ENCODE data around the gene AGRP. TPM values are rescaled to one million over a fixed set of nuclear protein-coding genes. Genes with fewer than 3 reads are reported as not detected.

The AGRP gene
- total RNA-seq, 1 experiment from 2014 or later, result not detected

DNA sequence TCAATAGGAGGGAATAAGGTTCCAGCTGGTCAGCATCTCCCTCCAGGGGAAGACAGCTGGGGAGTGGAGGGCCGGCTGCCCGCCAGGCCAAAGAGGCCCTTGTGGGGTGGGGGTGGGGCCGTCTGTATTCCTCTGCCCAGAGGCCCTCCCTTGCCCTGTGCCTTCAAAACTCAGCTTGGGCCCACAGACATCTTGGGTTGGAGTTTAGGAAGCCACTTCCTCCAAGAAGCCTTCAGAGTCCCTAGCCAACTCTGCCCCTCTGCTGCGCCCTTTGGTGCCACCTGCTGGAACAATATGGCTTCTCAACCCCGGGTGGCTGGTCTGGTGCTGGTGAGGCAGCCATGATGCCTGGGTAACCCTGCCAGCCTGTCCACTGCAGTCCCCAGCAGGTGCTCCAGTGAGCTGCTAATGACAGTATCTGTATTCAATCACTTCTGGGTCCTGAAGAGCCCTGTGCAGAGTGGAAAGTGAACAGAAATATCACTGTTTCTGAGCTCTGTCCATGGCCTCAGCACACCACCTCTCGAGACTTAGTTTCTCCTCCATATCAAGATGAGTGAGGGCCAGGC lies 35.8 kb downstream of the AGRP start:
- no peak overlapping the region for H3K56ac ChIP-seq (ENCODE audit: insufficient read length, low read depth, low read length)
- no peaks in the 10 kb centered on the region for H3K4me1 ChIP-seq (ENCODE audit: insufficient read depth, low read length)
- no peak overlapping the region for H2BK20ac ChIP-seq (ENCODE audit: low read depth, low read length, poor library complexity, severe bottlenecking)
- H2BK12ac ChIP-seq (ENCODE audit: insufficient read length, low read depth, low read length), result no peak overlapping the region
- H3K27ac Mint-ChIP-seq, result no peak overlapping the region
- H3K14ac ChIP-seq (ENCODE audit: insufficient read depth, low read length), result no peak overlapping the region
- H4K5ac ChIP-seq (ENCODE audit: insufficient read length, low read depth, low read length), result no peak overlapping the region
- H3K4me1 Mint-ChIP-seq, result peaks cover 10 to 11% of the 10 kb centered on the region in 2 experiments
- no peak overlapping the region for H3K9ac ChIP-seq (ENCODE audit: extremely low read depth, insufficient read length, low read length)
- H3K27me3 ChIP-seq (ENCODE audit: insufficient read depth, low read length), result no peaks in the 10 kb centered on the region
- H3K27ac ChIP-seq (ENCODE audit: insufficient read length, low read depth, low read length), result no peak overlapping the region
- no peak overlapping the region for H2AFZ ChIP-seq (ENCODE audit: low read length)
- H4K8ac ChIP-seq (replicated peaks; ENCODE audit: insufficient read length, low read depth, low read length), result no peak overlapping the region
- H3K23me2 ChIP-seq (ENCODE audit: insufficient read length, low read depth, low read length, poor library complexity, severe bottlenecking), result no peaks in the 10 kb centered on the region
- H3T11ph ChIP-seq (ENCODE audit: low read length), result no peak overlapping the region
- H3K9me3 ChIP-seq (ENCODE audit: control insufficient read depth, low read depth, low read length), result no peaks in the 10 kb centered on the region
- no CpG with 5 or more reads among the region's 6 CpGs for WGBS (ENCODE audit: extremely low coverage, insufficient read length, low lambda C conversion rate)
- H3K4me2 ChIP-seq (ENCODE audit: insufficient read depth, insufficient read length, low read length), result no peak overlapping the region
- no peak overlapping the region for H2BK15ac ChIP-seq (ENCODE audit: low read depth, low read length)
- no peak overlapping the region for H3K23ac ChIP-seq (ENCODE audit: insufficient read length, low read depth, low read length)
- H4K91ac ChIP-seq (ENCODE audit: insufficient read length, low read depth, low read length), result no peak overlapping the region
- no peaks in the 10 kb centered on the region for H3K27me3 Mint-ChIP-seq (ENCODE audit: low read depth)
- TF ChIP-seq, protein P1, sequence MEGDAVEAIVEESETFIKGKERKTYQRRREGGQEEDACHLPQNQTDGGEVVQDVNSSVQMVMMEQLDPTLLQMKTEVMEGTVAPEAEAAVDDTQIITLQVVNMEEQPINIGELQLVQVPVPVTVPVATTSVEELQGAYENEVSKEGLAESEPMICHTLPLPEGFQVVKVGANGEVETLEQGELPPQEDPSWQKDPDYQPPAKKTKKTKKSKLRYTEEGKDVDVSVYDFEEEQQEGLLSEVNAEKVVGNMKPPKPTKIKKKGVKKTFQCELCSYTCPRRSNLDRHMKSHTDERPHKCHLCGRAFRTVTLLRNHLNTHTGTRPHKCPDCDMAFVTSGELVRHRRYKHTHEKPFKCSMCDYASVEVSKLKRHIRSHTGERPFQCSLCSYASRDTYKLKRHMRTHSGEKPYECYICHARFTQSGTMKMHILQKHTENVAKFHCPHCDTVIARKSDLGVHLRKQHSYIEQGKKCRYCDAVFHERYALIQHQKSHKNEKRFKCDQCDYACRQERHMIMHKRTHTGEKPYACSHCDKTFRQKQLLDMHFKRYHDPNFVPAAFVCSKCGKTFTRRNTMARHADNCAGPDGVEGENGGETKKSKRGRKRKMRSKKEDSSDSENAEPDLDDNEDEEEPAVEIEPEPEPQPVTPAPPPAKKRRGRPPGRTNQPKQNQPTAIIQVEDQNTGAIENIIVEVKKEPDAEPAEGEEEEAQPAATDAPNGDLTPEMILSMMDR (conservative IDR thresholded peaks at IDR 0.05), result peak; percentile 67
- no peak overlapping the region for H3K18ac ChIP-seq (ENCODE audit: insufficient read length, low read depth, low read length)
- H2BK120ac ChIP-seq (ENCODE audit: low read depth, low read length, poor library complexity, severe bottlenecking), result no peak overlapping the region
- H4K20me1 ChIP-seq (ENCODE audit: control insufficient read depth, insufficient read depth, insufficient read length), result no peaks in the 10 kb centered on the region
- H3K79me2 ChIP-seq (ENCODE audit: insufficient read depth, low read length), result no peaks in the 10 kb centered on the region
- peaks cover 0 to 24% (median 11%) of the 10 kb centered on the region in 3 experiments; a peak in 6 of 7 replicates for H3K36me3 Mint-ChIP-seq (ENCODE audit: insufficient read depth in 1 of 3, low read depth in 3 of 3)
- H3K4ac ChIP-seq (ENCODE audit: low read depth, low read length), result no peak overlapping the region
- DNase-seq, result peak; percentile 71
- H3K79me1 ChIP-seq (ENCODE audit: insufficient read depth, low read depth, low read length, poor library complexity, severe bottlenecking), result no peaks in the 10 kb centered on the region
- H3K9me3 Mint-ChIP-seq, result no peaks in the 10 kb centered on the region
- no peak overlapping the region for H2AK5ac ChIP-seq (ENCODE audit: insufficient read length, low read length)
- H2BK5ac ChIP-seq (ENCODE audit: insufficient read length, low read length), result no peak overlapping the region
- H3K4me3 Mint-ChIP-seq, result no peak overlapping the region
